AG09319 (cell line): ENCODE results near the gene GPHN.

Experiments used
- DNase-seq: peaks from one replicate; pipeline ENCODE4 v3.0.0-alpha.2; 2010; ENCODE audit warnings: low read depth; ENCODE audit errors: extremely low read depth
- TF ChIP-seq, protein P1 (sequence below): IDR thresholded peaks from 2 replicates; pipeline ENCODE4 v1.5.1; 2011; ENCODE audit warnings: low read depth, mild to moderate bottlenecking, inconsistent platforms, low read length, moderate library complexity

The GPHN gene

GRCh38 chr14:67079846-67080245 is 571.9 kb downstream of the GPHN start:
- DNase-seq, result no peak
- TF ChIP-seq, protein P1, sequence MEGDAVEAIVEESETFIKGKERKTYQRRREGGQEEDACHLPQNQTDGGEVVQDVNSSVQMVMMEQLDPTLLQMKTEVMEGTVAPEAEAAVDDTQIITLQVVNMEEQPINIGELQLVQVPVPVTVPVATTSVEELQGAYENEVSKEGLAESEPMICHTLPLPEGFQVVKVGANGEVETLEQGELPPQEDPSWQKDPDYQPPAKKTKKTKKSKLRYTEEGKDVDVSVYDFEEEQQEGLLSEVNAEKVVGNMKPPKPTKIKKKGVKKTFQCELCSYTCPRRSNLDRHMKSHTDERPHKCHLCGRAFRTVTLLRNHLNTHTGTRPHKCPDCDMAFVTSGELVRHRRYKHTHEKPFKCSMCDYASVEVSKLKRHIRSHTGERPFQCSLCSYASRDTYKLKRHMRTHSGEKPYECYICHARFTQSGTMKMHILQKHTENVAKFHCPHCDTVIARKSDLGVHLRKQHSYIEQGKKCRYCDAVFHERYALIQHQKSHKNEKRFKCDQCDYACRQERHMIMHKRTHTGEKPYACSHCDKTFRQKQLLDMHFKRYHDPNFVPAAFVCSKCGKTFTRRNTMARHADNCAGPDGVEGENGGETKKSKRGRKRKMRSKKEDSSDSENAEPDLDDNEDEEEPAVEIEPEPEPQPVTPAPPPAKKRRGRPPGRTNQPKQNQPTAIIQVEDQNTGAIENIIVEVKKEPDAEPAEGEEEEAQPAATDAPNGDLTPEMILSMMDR, result no peak

DNA sequence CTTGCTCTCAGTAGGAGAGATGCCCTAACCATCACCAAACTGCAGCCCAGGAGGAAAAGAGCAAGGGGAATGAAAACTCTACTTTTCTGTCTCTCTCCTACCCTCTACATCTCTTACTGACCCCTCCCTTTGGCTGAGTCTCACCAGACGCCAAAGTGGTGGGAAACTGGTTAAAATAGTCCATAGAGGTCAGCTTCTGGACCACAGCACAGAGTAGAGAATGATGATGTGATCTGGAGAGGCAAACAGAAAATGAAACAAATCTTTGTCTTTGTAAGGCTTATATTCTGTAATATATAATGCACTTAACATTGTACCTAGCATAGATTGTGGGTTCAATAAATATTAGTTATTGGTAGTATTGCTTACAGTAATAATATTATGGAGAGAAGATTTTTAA is 600.3 kb downstream of the GPHN start:
- no peak for DNase-seq
- TF ChIP-seq, protein P1, result no peak

DNA sequence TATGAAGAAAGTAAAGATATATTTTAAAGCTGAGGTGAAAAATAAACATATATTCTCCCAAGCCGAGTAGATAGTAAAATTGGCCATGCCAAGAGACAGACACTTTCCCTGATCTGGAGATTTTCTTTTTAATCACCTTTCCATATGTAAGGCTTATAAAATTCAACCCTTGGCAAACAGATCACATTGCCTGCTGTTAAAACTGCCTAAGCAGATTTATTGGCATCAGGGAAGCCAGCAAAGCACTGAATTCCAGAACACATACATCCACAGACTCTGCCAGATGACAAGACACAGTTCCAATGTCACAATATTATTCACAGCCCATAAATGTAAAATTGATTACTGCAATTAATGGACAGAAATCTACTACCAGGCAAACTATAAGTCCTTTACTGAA is 603.1 kb downstream of the GPHN start:
- no peak for DNase-seq
- TF ChIP-seq, protein P1, result no peak

DNA sequence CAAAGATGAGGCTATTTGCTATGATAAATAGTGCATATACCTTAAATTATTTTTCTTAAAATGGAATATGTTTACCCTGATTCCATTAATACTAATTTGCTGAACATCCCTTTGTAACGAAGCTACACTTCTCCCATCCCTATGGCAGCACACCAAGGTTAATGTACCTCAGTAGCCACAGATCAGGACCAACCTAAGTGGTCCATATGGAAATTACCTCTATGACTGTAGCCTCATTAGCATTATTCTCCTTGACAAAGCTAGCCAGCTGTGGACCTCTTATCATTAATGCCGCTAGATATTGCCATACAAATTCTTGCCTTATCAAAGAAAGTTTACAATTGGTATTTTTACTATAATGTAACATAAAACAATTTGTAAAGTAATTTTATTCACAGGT is 604.4 kb downstream of the GPHN start:
- DNase-seq, result no peak
- TF ChIP-seq, protein P1, result no peak

- no peak for DNase-seq
- TF ChIP-seq, protein P1, result no peak
Observed at GRCh38 chr14:67127174-67127573, 619.2 kb downstream of the GPHN start.

DNA sequence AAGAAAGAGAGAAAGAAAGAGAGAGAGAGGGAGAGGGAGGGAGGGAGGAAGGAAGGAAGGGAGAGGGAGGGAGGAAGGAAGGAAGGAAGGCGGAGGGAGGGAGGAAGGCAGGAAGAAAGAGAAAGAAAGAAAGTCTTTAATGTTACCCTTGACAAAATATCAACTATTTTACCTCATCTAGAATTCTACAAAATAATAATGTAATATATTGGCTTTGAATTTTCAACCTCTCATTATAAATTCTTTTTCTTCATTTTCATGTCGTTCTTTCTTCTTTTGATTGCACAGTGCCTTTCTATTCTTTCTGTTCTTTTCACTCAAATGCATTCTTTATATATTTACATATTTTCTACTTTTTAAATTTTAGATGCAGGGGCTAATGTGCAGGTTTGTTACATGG is 621.8 kb downstream of the GPHN start:
- DNase-seq, result no peak
- TF ChIP-seq, protein P1, result no peak

DNA sequence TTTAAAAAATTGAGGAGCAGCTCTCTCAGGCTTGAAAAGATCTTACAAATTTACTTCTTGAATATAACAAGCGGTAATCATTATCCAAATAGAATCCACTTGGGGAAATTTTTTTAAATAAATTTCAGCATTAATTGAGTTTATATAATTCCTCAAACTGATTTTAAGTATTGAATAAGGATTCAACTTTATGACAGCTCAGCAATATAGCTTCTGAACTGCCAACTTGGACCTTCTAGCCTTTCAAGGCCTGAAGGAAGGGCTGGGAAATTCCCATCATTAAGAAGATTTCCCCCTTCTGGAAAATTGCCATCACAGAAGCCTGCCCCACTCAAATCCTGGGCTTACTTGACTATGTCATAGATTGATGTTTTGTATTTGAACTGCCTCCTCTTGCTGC is 623.7 kb downstream of the GPHN start:
- DNase-seq, result no peak
- TF ChIP-seq, protein P1, result no peak
